Neuron (in vitro differentiated cells): ENCODE data around the gene PPM1L.

ENCODE experiments used
- H2AFZ ChIP-seq: one replicate; pipeline ENCODE4 v1.6.1; 2013; ENCODE audit warnings: low read depth, mild to moderate bottlenecking, inconsistent platforms, low read length, moderate library complexity
- H3K27me3 ChIP-seq: one replicate; pipeline ENCODE4 v1.6.1; 2013; ENCODE audit warnings: low read length; ENCODE audit not compliant: insufficient read depth
- H3K36me3 ChIP-seq: one replicate; pipeline ENCODE4 v1.6.1; 2013; ENCODE audit warnings: low read length; ENCODE audit not compliant: insufficient read depth
- H3K4me1 ChIP-seq: one replicate; pipeline ENCODE4 v1.6.1; 2013; ENCODE audit warnings: low read length; ENCODE audit not compliant: insufficient read depth
- H3K4me3 ChIP-seq: 2 replicates; pipeline ENCODE4 v1.5.1; 2013; ENCODE audit warnings: mild to moderate bottlenecking, low read length, moderate library complexity
- H3K9me3 ChIP-seq: one replicate; pipeline ENCODE4 v1.6.1; 2013; ENCODE audit warnings: low read length

PPM1L gene

GRCh38 chr3:160748231-160748630 is 7.8 kb upstream of the PPM1L start:
- Histone ChIP-seq H3K4me1 (no peaks in the 10 kb centered on the region), H2AFZ (no peak overlapping the region), H3K27me3 (no peaks in the 10 kb centered on the region), H3K9me3 (no peaks in the 10 kb centered on the region), H3K36me3 (no peaks in the 10 kb centered on the region), H3K4me3 (no peak overlapping the region)

- no peak overlapping the region for H2AFZ ChIP-seq
- no peak overlapping the region for H3K4me3 ChIP-seq
- H3K9me3 ChIP-seq, result no peaks in the 10 kb centered on the region
- H3K36me3 ChIP-seq, result no peaks in the 10 kb centered on the region
- peaks cover 5% of the 10 kb centered on the region for H3K4me1 ChIP-seq
- no peaks in the 10 kb centered on the region for H3K27me3 ChIP-seq
These were observed 7.2 kb upstream of the PPM1L start for GRCh38 chr3:160748787-160749186.

- Histone ChIP-seq H3K27me3 (no peaks in the 10 kb centered on the region), H3K9me3 (no peaks in the 10 kb centered on the region), H3K36me3 (no peaks in the 10 kb centered on the region), H3K4me1 (peaks cover 23% of the 10 kb centered on the region), H2AFZ (peak overlapping the region; percentile 92), H3K4me3 (peak overlapping the region; percentile 57)
These were observed 2.1 kb upstream of the PPM1L start for GRCh38 chr3:160753953-160754352.

- no peaks in the 10 kb centered on the region for H3K9me3 ChIP-seq
- peaks cover 28% of the 10 kb centered on the region for H3K4me1 ChIP-seq
- H2AFZ ChIP-seq, result peak overlapping the region; percentile 92
- H3K4me3 ChIP-seq, result peak overlapping the region; percentile 57
- H3K36me3 ChIP-seq, result no peaks in the 10 kb centered on the region
- H3K27me3 ChIP-seq, result no peaks in the 10 kb centered on the region
These were observed 1.6 kb upstream of the PPM1L start for GRCh38 chr3:160754371-160754854.

GRCh38 chr3:160754855-160755747 is 930 bp upstream of the PPM1L start:
- Histone ChIP-seq H2AFZ (peak overlapping the region; percentile 92), H3K36me3 (no peaks in the 10 kb centered on the region), H3K4me3 (peak overlapping the region; percentile 57), H3K27me3 (no peaks in the 10 kb centered on the region), H3K9me3 (no peaks in the 10 kb centered on the region), H3K4me1 (peaks cover 30% of the 10 kb centered on the region)

GRCh38 chr3:160757233-160758106 is 1.4 kb downstream of the PPM1L start:
- H2AFZ ChIP-seq, result peak overlapping the region; percentile 92
- peaks cover 30% of the 10 kb centered on the region for H3K4me1 ChIP-seq
- H3K4me3 ChIP-seq, result peak overlapping the region; percentile 57
- no peaks in the 10 kb centered on the region for H3K27me3 ChIP-seq
- no peaks in the 10 kb centered on the region for H3K9me3 ChIP-seq
- H3K36me3 ChIP-seq, result no peaks in the 10 kb centered on the region

GRCh38 chr3:160758929-160759577 is 3.0 kb downstream of the PPM1L start:
- Histone ChIP-seq H3K9me3 (no peaks in the 10 kb centered on the region), H3K4me1 (peaks cover 22% of the 10 kb centered on the region), H2AFZ (no peak overlapping the region), H3K27me3 (no peaks in the 10 kb centered on the region), H3K36me3 (no peaks in the 10 kb centered on the region), H3K4me3 (peak overlapping the region; percentile 57)

- peaks cover 13% of the 10 kb centered on the region for H3K4me1 ChIP-seq
- no peaks in the 10 kb centered on the region for H3K9me3 ChIP-seq
- H3K36me3 ChIP-seq, result peaks cover 2% of the 10 kb centered on the region
- H3K4me3 ChIP-seq, result no peak overlapping the region
- H3K27me3 ChIP-seq, result no peaks in the 10 kb centered on the region
- no peak overlapping the region for H2AFZ ChIP-seq
These were observed 7.0 kb downstream of the PPM1L start for GRCh38 chr3:160763073-160763472.

GRCh38 chr3:160765211-160765610 is 9.2 kb downstream of the PPM1L start:
- peaks cover 2% of the 10 kb centered on the region for H3K36me3 ChIP-seq

GRCh38 chr3:160768031-160768430 is 12.0 kb downstream of the PPM1L start:
- H3K4me3 ChIP-seq, result no peak overlapping the region
- no peaks in the 10 kb centered on the region for H3K9me3 ChIP-seq
- H3K36me3 ChIP-seq, result peaks cover 2% of the 10 kb centered on the region
- no peaks in the 10 kb centered on the region for H3K27me3 ChIP-seq
- no peak overlapping the region for H2AFZ ChIP-seq
- H3K4me1 ChIP-seq, result no peaks in the 10 kb centered on the region

More at GRCh38 chr3:160765211-160765610, 9.2 kb downstream of the PPM1L start:
- H3K9me3 ChIP-seq, result no peaks in the 10 kb centered on the region
- no peaks in the 10 kb centered on the region for H3K27me3 ChIP-seq
- H3K4me3 ChIP-seq, result no peak overlapping the region
- H3K4me1 ChIP-seq, result no peaks in the 10 kb centered on the region
- no peak overlapping the region for H2AFZ ChIP-seq

- Histone ChIP-seq H3K4me3 (no peak overlapping the region), H2AFZ (no peak overlapping the region), H3K27me3 (no peaks in the 10 kb centered on the region)
These were observed 12.9 kb downstream of the PPM1L start for GRCh38 chr3:160768918-160769317.

GRCh38 chr3:160771811-160772459 is 15.9 kb downstream of the PPM1L start:
- H3K9me3 ChIP-seq, result no peaks in the 10 kb centered on the region
- H2AFZ ChIP-seq, result no peak overlapping the region
- no peaks in the 10 kb centered on the region for H3K27me3 ChIP-seq
- H3K4me3 ChIP-seq, result no peak overlapping the region
- H3K36me3 ChIP-seq, result no peaks in the 10 kb centered on the region
- no peaks in the 10 kb centered on the region for H3K4me1 ChIP-seq

More at GRCh38 chr3:160768918-160769317, 12.9 kb downstream of the PPM1L start:
- Histone ChIP-seq H3K4me1 (no peaks in the 10 kb centered on the region), H3K36me3 (peaks cover 2% of the 10 kb centered on the region), H3K9me3 (no peaks in the 10 kb centered on the region)
